ENCODE measurements around the gene RMC1. TPM values are rescaled to one million over a fixed set of nuclear protein-coding genes. Genes with fewer than 3 reads are reported as not detected.

The RMC1 gene
- 21.1 and 29.8 TPM in 2 replicates for total RNA-seq

GRCh38 chr18:23503038-23503962 lies at the start of gene RMC1:
RMC1 (plus strand) TSS chr18:23503511; CDS start chr18:23503619, 108 bp downstream.

Other genes starting within 250 kb of the RMC1 start
- gene RIOK3, start 50.2 kb upstream of the RMC1 start, total RNA-seq: 72.5 and 78.0 TPM in 2 replicates
- gene NPC1, start 83.0 kb downstream of the RMC1 start, total RNA-seq: 19.2 and 25.5 TPM in 2 replicates
- 2.5 and 6.2 TPM in 2 replicates for gene ANKRD29, start 159.4 kb downstream of the RMC1 start, total RNA-seq
- 4.8 and 13.4 TPM in 2 replicates for gene LAMA3, start 185.9 kb downstream of the RMC1 start, total RNA-seq